AML-193 (cell line): Measurements from ENCODE around the gene FBXW5.

Source experiments
- DNase-seq, 2 experiments: peaks; one replicate each; lab custom pipeline; 2025; lab: John Stamatoyannopoulos, UW

FBXW5 gene

DNA sequence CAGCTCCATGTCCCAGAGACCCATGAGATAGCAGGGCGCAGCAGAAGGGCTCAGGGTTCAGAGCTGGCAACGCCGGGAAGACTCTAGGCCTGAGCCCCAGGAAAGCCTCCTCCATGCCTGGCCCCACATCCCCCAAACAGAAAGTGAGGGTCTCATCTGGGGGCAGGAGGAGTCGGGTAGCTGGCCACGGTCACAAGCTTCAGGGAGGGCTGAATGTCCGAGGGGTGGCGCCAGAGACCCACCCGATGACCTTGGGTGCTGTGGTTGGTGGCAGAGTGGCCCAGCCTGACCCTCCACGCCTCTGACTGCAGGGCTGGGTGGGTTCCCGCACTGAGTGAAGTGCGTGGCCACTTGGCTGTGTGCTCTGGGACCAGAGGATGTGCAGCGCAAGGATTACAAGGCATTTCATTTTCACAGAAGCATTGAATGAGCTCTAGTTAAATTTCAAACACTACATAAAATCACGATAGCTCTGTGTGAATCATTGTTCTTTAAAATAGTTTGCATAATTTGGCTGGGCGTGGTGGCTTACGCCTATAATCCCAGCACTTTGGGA lies 3.5 kb upstream of the FBXW5 start:
- DNase-seq = peak; percentile 32 to 35

- DNase-seq = no peak
Observed at GRCh38 chr9:136947028-136947891, 2.7 kb upstream of the FBXW5 start.

DNA sequence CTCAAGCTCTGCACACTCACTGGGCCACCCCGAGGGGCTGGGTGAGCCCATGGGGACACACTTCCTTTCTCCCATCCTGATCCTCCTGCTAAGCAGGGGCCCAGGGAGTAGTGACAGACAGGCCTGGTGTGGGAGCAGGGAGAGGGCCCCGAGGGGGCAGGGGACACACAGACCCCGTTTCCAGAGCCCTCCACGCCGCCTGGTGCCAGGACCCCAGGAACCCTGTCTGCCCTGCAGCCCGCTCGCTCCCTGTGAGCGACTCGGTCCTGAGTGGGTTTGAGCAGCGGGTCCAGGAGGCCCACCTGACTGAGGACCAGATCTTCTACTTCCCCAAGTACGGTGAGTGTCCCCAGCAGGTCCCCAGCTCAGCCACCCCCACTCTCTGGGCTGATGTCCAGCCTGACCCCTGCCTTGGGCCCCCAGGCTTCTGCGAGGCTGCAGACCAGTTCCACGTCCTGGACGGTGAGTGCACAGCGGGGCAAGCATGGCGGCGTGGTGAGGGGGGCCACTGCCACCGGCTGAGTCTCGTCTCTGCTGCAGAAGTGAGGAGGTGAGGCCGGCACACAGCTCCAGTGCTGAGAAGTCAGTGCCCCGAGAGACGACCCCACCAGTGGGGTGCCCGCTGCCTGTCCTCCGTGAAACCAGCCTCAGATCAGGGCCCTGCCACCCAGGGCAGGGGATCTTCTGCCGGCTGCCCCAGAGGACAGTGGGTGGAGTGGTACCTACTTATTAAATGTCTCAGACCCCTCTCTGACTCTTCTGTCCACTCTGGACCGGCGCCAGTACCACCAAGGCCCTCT lies 1.9 kb upstream of the FBXW5 start:
- DNase-seq = no peak

DNA sequence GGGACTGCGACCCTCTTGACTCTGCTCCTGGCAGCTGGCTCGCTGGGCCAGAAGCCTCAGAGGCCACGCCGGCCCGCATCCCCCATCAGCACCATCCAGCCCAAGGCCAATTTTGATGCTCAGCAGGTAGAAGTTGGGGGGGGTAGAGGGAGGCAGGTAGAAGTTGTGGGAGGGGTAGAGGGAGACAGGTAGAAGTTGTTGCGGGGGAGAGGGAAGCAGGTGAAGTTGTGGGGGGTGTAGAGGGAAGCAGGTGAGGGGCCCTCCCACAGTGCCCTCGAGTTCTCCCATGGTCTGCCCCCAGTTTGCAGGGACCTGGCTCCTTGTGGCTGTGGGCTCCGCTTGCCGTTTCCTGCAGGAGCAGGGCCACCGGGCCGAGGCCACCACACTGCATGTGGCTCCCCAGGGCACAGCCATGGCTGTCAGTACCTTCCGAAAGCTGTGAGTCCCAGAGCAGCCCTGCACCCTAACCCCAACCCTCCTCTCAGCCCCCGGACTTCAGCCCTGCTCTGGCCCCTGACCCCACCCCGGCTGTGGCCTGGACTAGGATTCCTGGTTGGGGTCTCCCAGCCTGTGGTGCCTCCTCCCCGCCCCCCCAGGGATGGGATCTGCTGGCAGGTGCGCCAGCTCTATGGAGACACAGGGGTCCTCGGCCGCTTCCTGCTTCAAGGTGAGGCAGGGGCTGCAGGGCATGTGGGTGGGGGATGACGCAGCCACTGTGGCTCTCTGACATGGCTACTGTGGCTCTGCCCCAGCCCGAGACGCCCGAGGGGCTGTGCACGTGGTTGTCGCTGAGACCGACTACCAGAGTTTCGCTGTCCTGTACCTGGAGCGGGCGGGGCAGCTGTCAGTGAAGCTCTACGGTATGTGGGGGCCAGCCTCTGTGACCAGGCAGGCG lies 1.0 kb upstream of the FBXW5 start:
- no peak for DNase-seq

GRCh38 chr9:136944212-136944518 lies 373 bp downstream of the FBXW5 start:
- peak in 1 of 2 experiments; percentile 39 for DNase-seq

GRCh38 chr9:136943291-136944211 lies 987 bp downstream of the FBXW5 start:
- peak; percentile 7 to 9 for DNase-seq

DNA sequence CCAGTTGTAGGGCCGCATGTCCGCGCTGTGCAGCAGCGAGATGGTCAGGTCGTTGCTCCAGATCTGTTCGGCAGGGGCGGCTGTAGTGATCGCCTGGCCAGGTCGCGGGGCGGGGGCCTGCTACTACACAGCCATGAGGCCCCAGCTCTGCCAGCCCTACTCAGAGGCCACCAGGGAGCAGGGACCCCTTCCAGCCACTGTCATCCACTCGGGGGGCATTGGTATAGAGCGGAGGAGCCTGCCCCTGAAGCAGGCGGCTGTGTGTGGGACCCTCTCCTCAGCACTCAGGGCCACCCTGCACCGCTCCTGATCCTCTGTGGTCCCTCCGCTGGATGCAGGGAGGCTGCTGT lies 1.7 kb downstream of the FBXW5 start:
- DNase-seq = no peak

GRCh38 chr9:136942112-136942880 lies 2.2 kb downstream of the FBXW5 start:
- no peak for DNase-seq

DNA sequence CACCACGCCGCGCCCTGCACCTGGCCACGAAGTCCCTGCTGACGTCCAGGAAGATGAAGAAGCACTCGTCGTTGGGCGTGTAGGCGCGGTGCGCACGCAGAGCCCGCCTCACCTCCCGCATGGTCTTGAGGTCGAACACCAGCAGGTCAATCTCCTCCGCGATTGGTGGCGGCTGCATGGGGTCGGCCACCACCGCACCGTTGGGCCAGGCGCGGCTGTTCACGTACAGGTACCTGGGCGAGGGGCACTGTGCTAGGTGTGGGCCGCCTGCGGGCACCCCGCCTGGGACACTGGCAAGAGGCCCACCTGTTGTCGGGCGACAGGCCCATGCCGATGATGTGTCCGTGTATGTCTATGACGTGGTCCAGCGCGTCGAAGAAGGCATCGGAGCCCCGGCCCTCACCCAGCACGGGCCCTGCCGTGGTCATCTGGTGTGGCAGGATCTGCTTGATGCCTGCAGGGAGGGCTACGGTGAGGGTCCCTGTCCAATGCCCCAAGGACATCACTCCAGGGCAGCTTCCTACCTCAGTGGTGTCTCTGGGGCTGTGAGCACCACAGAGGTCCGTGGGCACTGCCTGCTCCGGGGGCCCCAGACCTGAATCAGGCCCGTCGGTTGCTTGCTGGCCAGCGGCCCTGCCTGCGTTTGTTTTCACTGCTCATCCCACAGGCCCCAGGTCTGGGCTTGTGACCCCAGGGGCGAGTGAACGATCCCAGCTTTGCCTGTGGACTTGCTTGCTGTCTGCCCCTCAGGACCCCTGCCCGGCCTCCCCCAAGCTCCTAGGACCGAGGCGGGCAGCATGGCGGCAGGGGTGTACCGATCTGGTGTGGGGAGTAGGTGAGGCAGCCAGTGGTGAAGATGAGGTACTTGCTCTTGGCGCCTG lies 3.1 kb downstream of the FBXW5 start:
- no peak for DNase-seq

GRCh38 chr9:136940526-136941230 lies 3.9 kb downstream of the FBXW5 start:
- no peak for DNase-seq

DNA sequence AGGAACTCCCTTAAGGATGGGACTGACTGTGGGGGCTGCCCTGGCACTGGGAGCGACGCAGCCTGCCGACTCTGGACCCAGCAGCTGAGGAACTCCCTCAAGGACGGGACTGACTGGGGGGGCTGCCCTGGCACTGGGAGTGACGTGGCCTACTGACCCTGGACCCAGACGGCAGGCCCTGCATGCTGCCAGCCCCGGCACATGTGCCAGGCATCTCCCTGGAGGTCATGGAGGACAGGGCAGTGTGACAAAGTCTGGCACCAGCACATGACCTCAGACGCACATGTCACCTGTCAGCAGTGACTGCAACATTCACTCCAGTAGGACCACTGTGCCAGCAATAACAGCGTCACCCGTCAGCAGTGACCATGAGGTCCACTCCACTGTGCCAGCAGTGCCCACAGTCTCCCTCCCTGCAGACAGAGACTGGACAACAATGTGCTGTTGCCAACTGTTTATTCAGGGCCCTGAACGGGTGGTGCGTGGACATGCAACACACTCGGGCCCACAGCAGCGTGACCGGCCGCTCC lies 4.5 kb downstream of the FBXW5 start:
- no peak for DNase-seq

DNA sequence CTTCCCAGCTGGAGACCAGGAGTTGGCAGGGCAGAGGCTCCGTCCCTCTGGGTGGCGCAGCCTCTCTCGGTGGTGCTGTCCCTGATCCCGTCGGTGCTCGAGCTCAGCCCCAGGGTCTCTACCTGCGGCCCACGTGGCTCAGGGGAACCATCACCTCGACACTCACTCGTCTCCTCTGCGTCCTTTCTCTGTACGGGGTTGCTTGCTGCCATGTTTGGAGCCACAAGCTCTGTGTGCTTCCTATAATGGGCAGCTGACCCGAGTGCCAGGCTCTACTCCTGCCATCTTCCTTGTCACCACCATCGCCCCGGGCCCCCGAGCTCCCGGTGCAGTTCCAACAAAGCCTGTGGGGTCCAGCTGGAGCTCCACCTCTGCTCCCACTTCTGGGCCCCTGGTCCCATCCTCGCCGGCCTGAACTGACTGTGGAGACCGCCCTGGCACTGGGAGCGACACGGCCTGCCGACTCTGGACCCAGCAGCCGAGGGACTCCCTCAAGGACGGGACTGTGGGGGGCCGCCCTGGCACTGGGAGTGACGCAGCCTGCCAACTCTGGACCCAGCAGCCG lies 5.0 kb downstream of the FBXW5 start:
- DNase-seq = no peak

- DNase-seq = no peak
Observed at GRCh38 chr9:136937186-136938001, 7.1 kb downstream of the FBXW5 start.

DNA sequence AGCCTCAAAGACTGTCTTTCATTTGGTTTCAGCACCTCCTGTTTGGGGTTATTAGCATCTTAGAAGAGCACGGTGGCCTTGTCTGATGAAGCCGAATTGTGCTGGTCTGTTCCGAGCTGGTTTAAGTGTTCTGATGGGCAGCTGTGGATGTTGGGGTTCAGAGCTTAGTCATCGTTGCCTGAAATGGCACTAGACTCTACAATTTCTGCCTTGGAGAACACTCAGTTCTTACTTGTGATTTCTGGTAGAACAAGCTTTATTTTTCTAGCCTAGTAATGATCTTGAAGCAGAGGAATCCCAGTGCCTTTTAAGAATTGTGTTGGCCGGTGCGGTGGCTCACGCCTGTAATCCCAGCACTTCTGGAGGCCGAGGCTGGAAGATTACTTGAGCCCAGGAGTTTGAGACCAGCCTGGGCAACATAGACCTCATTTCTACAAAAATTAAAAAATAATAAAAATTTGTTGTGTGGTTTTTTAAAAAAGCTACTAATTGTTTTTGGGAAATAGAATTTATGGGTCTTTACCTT lies 7.8 kb downstream of the FBXW5 start:
- DNase-seq = no peak

DNA sequence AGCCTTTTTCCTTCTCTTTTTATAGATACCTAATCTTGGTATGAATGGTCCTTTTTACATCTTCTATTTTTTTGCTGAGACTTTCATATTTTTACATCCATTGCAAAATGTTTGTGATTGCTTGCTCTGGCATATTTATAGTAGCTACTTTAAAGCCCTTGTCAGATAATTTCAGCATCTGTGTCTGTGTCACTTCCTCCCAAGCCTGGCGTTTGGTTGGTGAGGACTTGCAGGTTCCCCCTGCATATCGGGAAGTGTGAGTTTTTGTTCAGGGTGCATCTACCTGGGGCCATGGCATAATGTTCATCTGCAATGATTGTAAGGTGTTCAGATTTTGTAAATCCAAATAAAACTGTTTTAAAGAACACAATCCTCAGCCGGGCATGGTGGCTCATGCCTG lies 8.9 kb downstream of the FBXW5 start:
- DNase-seq = no peak

DNA sequence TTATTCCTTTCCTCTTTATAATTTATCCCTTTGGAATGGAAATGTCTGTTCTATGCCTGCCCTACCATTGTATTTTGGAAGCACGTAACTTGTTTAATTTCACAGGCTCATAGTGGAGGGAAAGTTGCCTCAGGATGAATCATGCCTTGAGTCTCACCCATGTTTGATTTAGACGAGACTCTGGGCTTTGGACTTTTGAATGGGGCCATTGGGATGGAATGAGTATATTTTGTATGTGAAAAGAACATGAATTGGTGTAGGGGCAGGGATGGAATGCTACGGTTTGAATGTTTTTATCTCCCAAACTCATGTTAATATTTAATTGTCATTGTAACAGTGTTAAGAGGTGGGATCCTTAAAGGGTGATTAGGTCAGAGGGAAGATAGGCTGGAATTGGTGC lies 10.3 kb downstream of the FBXW5 start:
- DNase-seq = no peak

DNA sequence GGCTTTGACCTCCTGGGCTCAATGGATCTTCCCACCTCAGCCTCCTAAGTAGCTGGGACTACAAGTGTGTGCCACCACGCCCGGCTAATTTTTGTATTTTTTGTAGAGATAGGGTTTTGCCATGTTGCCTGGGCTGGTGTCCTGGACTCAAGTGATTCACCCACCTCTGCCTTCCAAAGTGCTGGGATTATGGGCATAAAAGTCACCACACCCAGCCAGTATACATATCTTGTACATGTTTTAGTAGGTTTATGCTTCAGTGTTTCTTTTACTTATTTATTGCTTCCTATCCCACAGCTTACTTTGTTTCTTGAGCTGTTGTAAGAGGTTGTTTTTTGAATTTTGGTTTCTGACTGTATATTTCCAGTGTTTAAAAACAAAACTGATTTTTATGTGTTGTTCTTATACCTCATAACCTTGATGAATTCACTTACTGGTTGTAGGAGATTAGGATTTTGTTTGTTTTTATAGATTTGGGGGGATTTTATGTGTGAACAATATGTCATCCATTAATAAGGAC lies 12.9 kb downstream of the FBXW5 start:
- no peak for DNase-seq
